GM13977 (cell line): ENCODE measurements around the gene GRM4.

Source experiments
- DNase-seq: peaks from one replicate; pipeline ENCODE4 v3.0.0; 2012; ENCODE audit warnings: low spot score
- in situ Hi-C: fragments of 300-500 bp; cut with MboI; formaldehyde crosslinking; loops from one replicate; pipeline ENCODE4 v1.12.0; 2022; ENCODE audit warnings: low sequenced_read_pairs, low pct_unique_long_range_greater_than_20kb, mixed read lengths, inconsistent platforms; ENCODE audit not compliant: unreplicated experiment
- TF ChIP-seq, protein P1 (sequence below): IDR thresholded peaks from 2 replicates; pipeline ENCODE4 v1.5.1; 2012; ENCODE audit warnings: mild to moderate bottlenecking, control low read depth; ENCODE audit not compliant: insufficient read depth; ENCODE audit errors: extremely low read depth, missing control alignments

The GRM4 gene

DNA sequence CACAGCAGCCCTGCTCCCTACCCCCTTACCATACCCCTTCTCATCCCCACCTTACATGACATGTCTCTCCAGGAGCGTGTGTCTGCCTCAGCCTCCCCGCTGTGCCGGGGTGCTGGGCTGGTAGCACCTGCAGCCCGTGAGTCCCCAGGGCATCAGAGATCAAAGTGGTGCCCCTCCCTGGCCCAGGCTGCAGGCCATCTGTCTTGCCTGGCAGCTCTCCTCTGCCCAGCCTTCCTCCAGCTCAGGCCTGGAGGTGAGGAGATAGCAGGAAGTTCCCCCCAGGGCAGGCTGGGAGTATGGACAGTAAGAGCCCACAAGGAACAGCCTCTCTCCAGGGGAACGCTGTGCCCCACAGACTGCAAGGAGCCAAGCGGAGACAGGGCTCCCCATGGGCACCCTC, 35.3 kb downstream of the GRM4 start:
- DNase-seq: no peak
- TF ChIP-seq, protein P1, sequence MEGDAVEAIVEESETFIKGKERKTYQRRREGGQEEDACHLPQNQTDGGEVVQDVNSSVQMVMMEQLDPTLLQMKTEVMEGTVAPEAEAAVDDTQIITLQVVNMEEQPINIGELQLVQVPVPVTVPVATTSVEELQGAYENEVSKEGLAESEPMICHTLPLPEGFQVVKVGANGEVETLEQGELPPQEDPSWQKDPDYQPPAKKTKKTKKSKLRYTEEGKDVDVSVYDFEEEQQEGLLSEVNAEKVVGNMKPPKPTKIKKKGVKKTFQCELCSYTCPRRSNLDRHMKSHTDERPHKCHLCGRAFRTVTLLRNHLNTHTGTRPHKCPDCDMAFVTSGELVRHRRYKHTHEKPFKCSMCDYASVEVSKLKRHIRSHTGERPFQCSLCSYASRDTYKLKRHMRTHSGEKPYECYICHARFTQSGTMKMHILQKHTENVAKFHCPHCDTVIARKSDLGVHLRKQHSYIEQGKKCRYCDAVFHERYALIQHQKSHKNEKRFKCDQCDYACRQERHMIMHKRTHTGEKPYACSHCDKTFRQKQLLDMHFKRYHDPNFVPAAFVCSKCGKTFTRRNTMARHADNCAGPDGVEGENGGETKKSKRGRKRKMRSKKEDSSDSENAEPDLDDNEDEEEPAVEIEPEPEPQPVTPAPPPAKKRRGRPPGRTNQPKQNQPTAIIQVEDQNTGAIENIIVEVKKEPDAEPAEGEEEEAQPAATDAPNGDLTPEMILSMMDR: no peak
- in situ Hi-C loops: no loop called here

DNA sequence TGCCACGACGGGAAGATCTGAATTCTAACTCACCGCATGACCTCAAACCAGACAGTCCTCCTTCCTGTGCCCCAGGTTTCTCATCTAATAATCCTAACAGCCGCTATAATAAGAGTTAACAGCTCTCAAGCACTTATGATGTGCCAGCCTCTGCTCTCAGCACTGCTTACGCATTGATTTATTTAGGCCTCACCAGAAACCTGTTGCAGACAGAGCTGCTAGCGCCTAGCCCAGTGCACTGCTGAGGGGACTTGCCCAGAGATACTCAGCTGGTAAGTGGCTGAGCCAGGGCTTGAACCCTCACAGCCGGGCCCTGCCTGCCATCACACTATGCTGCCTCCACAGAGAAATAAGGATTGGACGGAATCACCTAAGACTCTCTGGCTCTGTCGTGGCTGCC, 37.7 kb downstream of the GRM4 start:
- in situ Hi-C loops: no loop called here
- no peak for DNase-seq
- TF ChIP-seq, protein P1: no peak

DNA sequence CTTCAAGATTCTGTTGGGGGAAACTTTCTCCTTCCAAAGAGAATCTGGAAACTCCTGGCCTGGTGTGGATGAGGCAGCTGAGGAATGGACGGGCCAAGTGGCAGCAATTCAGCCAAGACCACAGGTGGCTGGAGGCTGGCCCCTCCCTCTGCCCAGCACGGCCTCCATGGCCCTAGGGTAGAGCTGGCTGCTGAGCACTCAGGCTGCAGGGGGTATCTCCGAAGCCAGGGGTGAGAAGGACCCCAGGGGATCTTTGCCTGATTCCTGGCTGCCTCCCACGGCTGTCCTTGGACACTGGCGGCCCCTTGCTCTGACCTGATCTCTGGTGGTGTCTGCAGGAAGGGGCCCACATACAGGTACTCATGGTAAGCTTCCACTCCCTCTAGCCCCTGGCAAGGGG, 39.0 kb downstream of the GRM4 start:
- in situ Hi-C loops: no loop called here
- no peak for DNase-seq

DNA sequence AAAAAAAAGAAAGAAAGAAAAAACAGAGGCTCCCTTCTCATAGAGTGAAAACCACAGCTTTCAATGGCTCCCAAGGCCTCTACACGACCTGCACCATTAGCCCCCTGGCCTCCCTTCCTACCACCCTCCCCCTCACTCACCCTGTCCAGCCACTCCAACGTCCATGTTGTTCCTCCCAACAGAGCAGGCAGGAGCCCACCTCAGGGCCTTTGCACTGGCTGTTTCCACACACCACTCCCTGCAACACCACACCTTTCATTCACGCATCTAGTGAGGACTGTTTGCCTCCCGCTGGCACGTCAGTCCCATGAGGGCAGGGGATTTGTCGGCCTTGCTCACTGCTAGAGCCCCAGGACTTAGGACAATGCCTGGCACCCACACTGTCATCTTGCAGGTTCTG, 39.5 kb downstream of the GRM4 start:
- in situ Hi-C loops: no loop called here
- TF ChIP-seq, protein P1: no peak
- DNase-seq: no peak

More for the DNA sequence above, 39.0 kb downstream of the GRM4 start:
- TF ChIP-seq, protein P1: no peak

DNA sequence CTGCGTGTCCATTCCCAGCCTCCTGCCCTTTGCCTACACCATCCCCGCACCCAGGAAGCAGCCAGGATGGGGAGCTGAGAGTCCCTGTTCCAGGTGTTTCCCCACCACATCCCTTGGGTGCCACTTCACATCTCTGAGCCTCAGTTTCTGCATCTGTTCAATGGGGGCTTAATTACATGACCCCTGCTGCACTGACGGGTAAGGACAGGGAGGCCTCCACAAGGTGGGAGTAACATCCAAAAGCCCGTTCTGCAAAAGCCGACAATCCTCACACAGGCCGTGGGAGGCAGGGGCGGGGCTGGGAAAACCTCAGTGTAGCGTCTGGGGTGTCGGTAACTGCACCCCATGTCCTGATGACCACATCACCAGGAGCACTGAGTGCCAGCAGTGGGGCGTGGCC, 41.3 kb downstream of the GRM4 start:
- in situ Hi-C loops: no loop called here
- TF ChIP-seq, protein P1: no peak
- no peak for DNase-seq

DNA sequence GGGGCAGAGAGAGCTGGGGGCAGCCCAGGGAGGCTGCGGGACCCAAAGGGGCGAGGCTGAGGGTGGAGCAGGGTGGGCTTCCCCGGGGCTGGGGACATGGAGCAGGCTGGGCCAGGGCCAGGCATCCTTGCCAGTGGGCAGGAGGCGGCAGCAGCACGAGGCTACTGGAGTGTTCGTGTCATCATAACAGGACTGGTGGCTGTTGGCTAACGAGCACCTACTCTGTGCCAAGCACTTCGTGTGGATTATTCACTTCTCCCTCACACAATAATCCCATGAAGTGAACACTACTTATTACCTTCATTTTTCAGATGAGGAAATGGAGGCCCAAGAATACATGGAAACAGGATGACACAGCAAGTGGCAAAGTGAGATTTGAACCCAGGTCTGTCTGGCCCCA, 41.7 kb downstream of the GRM4 start:
- in situ Hi-C loops: no loop called here
- no peak for DNase-seq
- TF ChIP-seq, protein P1: no peak

DNA sequence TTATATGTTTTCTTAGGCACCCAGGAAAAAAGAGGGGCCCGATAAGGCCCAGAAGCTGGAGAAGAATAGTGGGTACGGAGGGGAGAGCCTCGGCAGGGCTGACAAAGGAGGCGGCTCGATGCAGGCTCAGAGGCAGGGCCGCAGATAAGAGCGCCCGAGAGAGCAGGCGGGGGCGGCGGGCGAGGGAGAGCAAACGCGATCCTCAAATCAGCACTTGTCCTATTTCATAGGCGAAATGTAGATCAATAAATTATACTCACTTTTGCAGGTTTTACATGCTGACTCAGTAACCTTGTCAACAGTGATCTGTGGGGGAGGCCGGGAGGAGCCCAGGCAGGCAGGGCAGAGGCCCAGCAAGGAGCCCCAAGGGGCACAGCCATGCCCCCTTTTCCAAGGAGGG, 42.6 kb downstream of the GRM4 start:
- DNase-seq: no peak
- TF ChIP-seq, protein P1: no peak
- in situ Hi-C loops: no loop called here
